SW 1271 (cell line): ENCODE measurements around the gene CPLANE1.
"Not testable (repeated sequence)": the region's sequence is repeated elsewhere in the genome, so short reads cannot be mapped to it uniquely, and the experiment has no call there.

Experiments
- DNase-seq, 2 experiments: peaks; one replicate each; lab custom pipeline; 2025; lab: John Stamatoyannopoulos, UW

CPLANE1 gene

DNA sequence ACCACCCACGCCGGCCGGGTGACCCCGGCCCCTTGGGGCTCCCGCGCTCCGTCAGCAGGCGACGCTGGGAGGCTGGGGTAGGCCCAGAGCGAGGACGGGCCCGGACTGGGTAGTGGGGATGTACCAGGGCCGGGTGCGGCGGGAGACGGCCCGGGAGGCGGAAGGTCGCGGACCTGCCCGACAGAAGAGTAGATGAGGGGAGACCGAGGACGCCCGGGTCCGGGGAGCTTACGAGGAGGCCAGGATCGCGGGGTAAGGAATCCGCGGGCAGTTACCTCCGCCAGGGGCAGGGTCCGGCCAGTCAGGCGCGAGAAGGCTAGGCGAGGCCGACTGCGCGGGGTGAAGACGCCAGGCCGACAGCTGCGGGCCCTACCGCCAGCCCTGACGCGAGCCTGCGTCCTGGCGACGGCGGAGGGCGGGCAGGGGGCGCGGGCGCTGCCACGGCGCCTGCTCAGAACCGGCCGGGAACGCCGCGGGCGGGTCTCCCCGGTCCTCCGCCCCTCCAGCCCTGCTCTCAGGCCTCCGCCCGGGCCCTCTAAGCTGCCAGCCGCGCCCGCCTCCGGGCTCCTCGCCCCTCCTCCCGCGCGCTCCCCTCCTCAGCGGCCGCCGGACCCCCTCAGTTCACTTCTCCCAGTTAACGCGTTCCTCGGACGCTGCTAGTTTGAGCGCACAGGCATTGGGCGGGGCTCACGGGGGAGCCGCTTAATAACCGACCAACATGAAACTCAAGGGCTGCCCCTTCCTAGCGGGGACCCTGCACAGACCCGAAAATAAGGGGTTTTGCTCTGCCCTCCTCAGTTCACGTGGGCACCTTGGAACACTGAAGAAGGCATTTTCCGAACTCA, at the start of gene CPLANE1:
Gene CPLANE1, minus strand, starts transcription at position 407 of the 845 bp plus-strand sequence. CDS start 1,678 bp downstream, outside the sequence.
- DNase-seq: peak; percentile 29 to 74

DNA sequence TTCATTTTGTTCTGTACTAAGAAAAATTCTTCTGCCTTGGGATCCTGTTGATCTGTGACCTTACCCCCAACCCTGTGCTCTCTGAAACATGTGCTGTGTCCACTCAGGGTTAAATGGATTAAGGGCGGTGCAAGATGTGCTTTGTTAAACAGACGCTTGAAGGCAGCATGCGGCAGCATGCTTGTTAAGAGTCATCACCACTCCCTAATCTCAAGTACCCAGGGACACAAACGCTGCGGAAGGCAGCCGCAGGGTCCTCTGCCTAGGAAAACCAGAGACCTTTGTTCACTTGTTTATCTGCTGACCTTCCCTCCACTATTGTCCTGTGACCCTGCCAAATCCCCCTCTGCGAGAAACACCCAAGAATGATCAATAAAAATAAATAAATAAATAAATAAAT, 47.1 kb upstream of the CPLANE1 start:
- DNase-seq: not testable (repeated sequence)

DNA sequence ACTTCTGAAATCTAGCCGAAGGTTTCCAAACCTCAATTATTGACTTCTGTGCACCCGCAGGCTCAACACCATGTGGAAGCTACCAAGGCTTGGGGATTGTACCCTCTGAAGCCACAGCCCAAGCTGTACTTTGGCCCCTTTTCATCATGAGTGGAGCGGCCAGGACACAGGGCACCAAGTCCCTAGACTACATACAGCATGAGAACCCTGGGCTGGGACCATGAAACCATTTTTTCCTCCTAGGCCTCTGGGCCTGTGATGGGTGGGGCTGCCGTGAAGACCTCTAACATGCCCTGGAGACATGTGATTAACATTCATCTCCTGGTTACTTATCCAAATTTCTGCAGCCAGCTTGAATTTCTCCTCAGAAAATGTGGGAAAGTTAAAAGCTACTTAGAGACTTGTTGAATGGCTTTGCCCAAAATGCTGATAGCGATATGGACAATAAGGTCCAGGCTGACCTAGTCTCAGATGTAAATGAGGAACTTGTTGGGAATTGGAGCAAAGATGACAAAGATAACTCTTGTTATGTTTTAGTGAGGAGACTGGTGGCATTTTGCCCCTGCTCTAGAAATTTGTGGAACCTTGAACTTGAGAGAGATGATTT, 34.1 kb upstream of the CPLANE1 start:
- no peak for DNase-seq

DNA sequence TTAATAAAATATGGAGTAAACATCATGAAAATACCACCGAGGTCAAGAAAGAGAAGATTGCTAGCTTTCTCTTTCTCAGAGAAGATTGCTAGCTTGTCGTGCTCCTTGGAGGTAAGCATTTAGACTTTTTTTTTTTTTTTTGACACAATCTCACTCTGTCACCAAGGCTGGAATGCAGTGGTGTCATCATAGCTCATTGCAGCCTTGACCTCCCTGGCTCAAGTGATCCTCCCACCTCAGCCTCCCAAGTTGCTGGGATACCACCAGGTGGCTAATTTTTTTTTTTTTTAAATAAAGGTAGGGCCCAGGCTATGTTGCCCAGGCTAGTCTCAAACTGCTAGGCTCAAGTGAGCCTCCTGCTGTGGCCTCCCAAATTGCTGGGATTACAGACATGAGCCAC, 26.3 kb upstream of the CPLANE1 start:
- no peak for DNase-seq

DNA sequence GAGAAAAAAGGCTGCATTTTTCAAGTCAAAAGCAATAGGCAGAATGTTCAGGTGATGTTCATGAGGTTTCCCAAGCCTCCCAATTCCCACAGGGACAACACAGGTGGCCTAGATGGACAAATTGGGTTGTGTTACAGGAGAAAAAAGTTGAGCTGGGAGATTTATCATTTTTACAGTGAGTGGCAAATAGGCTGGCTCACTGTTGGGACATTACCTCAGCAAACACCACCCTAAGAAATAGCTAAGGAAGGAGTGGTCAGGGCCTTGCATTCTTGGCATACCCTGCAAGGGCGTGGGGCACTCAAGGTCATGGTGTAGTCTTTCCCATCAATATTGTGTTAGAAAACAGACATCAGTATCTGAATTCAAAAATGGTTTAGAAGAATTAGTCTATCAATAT, 23.3 kb upstream of the CPLANE1 start:
- peak; percentile 25 to 82 for DNase-seq

DNA sequence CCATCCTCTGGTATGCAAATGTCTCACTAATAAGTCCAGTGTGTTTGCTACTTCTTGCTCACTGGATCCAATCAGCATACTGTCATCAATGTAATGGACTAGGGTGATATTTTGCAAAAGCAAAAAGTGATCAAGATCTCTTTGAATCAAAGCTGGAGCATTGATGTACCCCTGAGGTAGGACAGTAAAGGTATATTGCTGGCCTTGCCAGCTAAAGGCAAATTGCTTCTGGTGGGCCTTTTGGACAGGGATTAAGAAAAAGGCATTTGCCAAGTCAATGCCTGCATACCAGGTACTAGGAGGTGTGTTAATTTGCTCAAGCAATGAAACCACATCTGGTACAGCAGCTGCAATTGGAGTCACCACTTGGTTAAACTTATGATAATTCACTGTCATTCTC, 18.9 kb upstream of the CPLANE1 start:
- not testable (repeated sequence) for DNase-seq

DNA sequence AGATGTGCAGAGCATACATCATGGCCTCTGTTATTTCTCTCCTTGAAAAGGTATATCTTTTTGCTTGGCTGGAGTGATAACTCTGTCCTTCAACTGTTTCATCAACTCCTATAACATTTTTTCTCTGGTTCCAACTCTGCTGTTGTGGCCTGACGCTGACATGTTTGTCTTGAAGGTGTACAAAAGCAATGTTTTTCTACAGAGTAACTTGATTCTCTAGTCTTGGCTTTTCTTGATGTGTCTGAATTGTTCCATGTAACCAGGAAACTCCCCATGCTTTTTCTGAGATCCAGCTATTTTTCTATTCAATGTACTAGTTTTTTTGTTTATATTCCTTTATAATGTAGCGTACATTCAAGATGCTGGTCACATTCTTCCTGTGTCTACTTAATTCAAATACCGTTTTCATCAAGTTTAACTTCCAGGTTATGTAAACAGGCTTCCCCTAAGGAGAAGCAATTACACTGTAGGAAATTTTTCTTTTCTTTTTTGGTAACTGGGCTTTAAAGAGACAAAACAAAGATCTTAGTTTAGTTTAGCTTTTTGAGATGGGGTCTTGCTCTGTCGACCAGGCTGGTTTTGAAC, 6.7 kb upstream of the CPLANE1 start:
- DNase-seq: no peak

DNA sequence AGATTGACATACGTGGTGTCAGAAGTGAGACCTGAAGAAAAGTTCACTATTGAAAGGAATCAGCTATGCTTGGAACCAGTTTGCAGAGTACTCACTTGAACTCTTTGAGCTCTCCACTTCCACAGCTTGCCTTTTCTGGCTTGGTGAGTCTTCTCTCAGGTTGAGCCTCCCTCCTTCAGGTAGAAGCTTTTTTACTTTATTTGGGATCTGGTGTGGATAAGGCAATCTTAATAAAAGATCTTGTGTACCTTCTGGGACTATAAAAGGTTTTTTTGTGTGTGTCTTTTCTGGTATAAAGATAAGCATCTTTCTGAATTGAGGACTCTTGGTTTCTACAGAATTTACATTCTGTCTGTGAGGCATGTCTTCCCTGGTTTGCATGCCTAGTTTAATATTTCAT, 5.4 kb upstream of the CPLANE1 start:
- no peak for DNase-seq

DNA sequence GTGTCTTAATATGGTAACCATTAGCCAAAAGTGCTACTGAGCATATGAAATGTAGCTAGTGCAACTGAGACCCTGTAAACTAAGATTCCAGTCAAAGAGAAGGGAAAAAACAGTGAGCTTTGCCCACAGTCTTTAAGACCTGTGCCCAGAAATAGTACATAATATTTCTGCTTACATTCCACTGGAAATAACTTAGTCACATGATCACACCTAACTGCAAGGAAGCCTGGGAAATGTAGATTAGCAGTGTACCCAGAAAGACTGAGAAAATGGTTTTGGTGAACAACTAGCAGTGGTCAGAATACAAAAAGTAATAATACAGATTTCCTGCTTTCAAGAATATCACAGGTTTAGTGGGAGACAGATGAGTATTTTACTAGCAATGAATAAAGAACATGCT, 2.5 kb upstream of the CPLANE1 start:
- DNase-seq: no peak

DNA sequence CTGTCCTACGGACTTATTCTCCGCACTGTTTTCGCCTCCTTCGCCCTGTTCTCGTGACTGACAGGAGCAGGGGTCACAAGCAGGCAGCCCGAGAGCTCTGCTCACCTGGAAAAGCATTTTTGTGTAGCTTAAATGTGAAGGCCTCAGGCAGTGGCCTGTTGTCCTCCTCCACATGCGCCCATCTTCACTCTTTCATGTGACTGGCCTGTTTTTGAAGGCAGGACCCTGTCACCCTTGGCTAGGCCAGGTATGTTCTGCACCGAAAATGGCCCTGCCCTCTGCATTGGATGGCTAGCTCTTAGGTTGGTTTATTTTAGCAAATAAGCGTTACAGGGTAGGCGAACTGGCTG, 614 bp upstream of the CPLANE1 start:
- DNase-seq: no peak

DNA sequence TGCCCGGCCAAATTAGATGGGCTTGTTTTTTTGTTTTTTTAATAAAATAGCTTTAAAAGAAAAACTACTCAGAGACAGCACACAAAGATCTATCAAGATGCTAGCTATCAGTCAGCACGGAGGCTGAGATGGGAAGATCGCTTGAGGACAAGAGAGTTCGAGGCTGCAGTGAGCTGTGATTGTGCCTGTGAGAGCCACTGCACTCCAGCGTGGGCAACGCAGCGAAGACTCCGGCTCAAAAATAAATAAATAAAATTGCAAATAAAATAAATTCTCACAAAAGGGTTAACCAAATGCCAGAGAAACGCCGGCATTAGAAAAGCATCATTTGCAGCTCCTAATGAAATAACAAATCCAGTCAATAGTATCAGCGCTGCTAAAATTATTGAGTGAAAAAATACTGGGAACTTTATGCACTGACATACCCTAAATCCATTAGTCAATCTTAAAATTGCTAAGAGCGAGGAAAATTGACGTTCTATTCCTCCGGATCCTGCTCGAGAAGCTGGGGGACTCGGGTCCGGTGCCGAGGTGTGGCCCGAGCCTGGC, 681 bp downstream of the CPLANE1 start:
- no peak for DNase-seq

DNA sequence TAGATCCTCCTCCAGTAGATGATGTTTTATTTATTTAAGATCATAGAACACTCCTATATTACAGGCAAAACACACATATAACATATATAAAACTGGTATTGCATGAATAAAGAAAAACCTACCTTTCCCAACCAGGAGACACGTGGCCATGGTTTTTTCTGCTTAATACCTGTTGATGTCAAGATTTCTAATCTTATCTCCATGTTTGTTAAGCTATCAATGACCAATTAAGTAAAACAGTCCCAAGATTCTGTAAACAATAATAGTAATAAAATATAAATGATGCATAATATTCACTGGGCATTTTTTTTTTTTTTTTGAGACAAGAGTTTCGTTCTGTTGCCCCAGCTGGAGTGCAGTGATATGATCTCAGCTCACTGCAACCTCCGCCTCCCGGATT, 1.7 kb downstream of the CPLANE1 start:
- no peak for DNase-seq

DNA sequence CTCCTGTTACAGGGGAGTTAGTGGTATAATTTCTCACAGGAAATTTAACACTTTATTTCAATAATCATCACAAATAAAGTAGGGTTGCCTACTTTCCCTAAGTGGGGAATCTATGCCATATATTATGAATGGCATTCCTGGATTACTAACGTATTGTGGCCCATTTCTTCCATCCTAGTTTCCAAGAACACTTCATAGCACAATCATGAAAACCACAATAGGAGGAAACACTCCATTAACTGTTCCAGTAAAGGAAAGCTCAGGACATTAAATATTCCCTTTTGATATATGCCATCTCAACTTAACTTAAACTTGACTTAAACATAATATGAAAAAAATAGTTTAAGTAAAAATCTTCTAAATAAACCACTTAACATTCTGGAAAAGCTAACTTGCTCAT, 2.1 kb downstream of the CPLANE1 start:
- no peak for DNase-seq

DNA sequence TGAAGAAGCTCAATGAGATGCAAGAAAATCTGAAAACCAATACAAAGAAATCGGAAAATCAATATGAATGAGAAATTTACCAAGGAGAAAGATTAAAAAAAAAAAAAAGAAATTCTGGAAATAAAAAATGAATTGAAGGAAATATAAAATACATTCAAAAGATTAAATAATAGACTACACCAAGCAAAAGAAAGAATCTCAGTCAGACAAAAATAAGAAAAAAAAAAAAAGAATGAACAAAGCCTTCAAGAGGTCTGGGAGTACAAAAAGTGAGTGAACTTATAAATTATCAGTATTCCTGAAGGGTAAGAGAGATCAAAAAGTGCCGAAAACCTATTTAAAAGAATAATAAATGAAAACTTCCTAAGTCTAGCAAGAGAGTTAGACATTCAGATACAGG, 14.9 kb downstream of the CPLANE1 start:
- no peak for DNase-seq

DNA sequence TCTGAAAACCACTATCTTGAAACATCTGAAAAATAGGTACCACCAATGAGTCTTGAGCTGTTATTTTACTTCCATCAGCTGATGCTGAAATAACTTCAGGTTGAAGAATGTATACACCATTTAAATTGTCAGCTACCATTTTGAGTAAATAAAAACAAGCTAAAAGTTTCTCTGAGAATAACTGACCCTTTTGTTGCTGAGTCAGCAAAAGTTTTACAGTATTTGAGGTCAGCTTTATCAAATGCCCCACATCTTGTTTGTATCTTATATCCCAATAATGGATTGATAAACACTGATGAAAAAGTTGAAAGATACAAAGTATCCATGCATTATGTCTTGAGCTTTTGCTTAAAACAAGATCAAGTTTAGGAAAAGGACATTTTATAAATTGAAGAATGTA, 22.8 kb downstream of the CPLANE1 start:
- no peak for DNase-seq

DNA sequence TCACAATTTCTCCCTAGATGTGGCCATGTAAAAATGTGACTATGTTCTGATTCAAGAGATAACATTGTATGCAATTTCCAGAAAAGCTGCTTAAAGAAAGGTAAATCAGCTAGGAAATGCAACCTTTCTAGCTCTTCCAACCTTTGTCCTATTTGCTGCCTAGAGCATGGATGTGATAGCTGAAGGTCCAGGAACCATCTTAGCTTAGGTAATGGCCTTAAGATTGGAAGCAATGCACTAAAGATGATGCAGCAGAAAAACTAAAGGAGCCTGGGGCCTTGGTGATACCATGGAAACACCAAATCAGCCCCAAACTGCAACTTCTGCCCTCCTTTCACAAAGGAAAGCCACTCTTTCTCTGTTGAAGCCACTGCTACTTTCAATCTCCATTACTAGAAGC, 27.0 kb downstream of the CPLANE1 start:
- no peak for DNase-seq

DNA sequence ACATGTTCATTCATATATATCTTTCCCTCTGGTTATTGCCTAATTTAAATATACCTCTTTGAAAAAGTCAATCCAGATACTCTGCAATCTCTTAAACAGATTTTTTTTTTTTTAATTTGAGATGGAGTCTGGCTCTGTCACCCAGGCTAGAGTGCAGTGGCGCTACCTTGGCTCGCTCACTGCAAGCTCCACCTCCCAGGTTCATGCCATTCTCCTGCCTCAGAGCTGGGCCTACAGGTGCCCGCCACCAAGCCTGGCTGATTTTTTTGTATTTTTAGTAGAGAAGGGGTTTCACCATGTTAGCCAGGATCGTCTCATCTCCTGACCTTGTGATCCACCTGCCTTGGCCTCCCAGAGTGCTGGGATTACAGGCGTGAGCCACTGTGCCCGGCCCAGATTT, 28.8 kb downstream of the CPLANE1 start:
- not testable (repeated sequence) for DNase-seq

DNA sequence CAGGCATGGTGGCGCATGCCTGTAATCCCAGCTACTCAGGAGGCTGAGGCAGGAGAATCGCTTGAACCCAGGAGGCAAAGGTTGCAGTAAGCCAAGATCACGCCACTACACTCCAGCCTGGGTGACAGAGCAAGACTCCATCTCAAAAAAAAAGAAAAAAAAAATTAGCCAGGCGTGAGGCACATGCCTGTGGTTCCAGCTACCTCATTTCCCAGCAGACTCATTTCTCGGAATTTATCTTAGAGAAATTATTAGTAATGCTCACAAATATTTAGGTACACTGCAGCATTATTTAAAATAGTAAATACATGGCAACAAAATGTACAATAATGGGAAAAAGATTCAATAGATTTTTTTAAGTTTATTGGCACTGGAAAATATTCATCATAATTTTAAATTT, 29.8 kb downstream of the CPLANE1 start:
- DNase-seq: not testable (repeated sequence)

DNA sequence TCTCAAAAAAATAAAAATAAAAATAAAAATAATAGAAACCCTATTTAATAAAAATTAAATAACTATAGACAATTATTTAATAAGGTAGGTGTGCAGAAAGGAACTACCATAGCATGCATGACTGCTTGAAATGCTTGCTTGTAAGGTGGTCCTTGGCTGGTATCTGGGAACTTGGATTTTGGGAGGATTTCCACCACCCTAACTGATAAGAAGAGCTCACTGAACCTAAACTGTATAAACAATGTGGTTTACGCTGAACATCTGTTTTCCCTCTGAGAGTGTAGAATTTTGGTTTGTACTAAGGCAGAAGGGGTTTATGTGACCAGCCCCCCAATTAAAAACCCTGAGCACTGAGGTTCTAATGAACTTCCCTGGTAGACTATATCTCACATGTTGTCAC, 31.2 kb downstream of the CPLANE1 start:
- DNase-seq: no peak

DNA sequence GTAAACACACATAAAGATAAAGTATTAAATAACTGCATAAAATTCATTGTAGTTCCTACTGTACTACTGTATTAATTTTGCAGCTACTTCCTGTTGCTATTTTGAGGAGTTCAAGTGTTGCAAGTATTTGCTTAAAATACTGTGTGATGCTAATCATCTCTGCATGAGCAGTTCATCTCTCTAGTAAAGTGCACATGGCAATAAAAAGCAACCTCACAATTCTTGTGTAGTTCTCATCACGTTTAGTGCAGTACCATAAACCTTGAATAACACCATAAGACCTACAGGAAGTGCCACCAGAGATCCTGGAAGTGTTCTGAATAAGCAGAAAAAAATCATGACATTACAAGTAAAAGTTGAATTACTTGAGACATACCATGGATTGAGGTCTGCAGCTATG, 34.6 kb downstream of the CPLANE1 start:
- DNase-seq: no peak

DNA sequence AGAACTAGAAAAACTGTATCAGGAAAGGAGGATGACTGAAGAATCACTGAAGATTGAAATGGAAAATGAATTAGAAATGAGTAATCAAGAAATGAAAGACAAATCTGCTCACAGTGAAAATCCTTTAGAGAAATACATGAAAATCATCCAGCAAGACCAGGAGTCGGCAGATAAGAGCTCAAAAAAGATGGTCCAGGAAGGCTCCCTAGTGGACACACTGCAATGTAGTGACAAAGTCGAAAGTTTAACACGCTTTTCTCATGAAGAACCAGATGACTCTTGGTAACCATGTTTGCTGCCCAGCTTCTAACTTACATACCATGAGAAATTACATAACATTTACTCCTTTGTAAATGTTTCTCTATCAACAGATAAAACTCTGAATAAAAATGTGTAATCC, 37.1 kb downstream of the CPLANE1 start:
- DNase-seq: no peak

DNA sequence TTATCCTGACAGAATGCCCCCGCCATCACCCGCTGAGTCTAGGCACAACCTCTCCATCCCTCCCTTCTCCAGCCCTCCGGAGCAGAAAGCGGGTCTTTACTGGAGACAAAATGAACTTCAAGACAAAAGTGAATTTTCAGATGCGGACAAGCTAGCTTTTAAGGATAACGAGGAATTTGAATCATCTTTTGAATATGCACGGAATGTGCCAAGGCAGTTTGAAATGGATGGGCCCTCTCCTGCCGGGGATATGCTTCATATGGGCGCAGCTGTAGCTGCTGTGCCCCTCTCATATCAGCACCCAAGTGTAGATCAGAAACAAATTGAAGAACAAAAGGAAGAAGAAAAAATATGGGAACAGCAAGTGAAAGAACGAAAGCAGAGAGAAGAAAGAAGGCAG, 37.5 kb downstream of the CPLANE1 start:
- DNase-seq: no peak
